ENCODE results near the gene NUP93.
A peak's percentile ranks its signal among the peaks of the same experiment; 100 is the strongest.

NUP93 gene

GRCh38 chr16:56886296-56886695 is 156.4 kb downstream of the NUP93 start:
- Mint-ChIP-seq H3K9me3 (no peaks in the 10 kb centered on the region), H3K36me3 (ENCODE audit: low read depth) (no peaks in the 10 kb centered on the region), H3K4me1 (peaks cover 1% of the 10 kb centered on the region), H3K4me3 (no peak overlapping the region), H3K27ac (no peak overlapping the region), H3K27me3 (no peaks in the 10 kb centered on the region)
- ATAC-seq (no peak), DNase-seq (no peak)

- ATAC-seq = no peak
- no peak overlapping the region for H3K27ac Mint-ChIP-seq
- DNase-seq = no peak
- H3K9me3 Mint-ChIP-seq = no peaks in the 10 kb centered on the region
- no peaks in the 10 kb centered on the region for H3K27me3 Mint-ChIP-seq
- H3K4me3 Mint-ChIP-seq = no peak overlapping the region
- H3K4me1 Mint-ChIP-seq = peaks cover 1% of the 10 kb centered on the region
- no peaks in the 10 kb centered on the region for H3K36me3 Mint-ChIP-seq (ENCODE audit: low read depth)
Measured at GRCh38 chr16:56886826-56887225, 156.9 kb downstream of the NUP93 start.

GRCh38 chr16:56888806-56889205 is 158.9 kb downstream of the NUP93 start:
- H3K27me3 Mint-ChIP-seq = no peaks in the 10 kb centered on the region
- DNase-seq = no peak
- H3K9me3 Mint-ChIP-seq = no peaks in the 10 kb centered on the region
- no peaks in the 10 kb centered on the region for H3K36me3 Mint-ChIP-seq (ENCODE audit: low read depth)
- no peak for ATAC-seq
- no peak overlapping the region for H3K4me3 Mint-ChIP-seq
- no peak overlapping the region for H3K27ac Mint-ChIP-seq
- H3K4me1 Mint-ChIP-seq = peaks cover 1% of the 10 kb centered on the region

- DNase-seq = no peak
- H3K36me3 Mint-ChIP-seq (ENCODE audit: low read depth) = no peaks in the 10 kb centered on the region
- H3K9me3 Mint-ChIP-seq = no peaks in the 10 kb centered on the region
- H3K4me3 Mint-ChIP-seq = no peak overlapping the region
- H3K4me1 Mint-ChIP-seq = peaks cover 1% of the 10 kb centered on the region
- H3K27me3 Mint-ChIP-seq = no peaks in the 10 kb centered on the region
- no peak overlapping the region for H3K27ac Mint-ChIP-seq
- no peak for ATAC-seq
Measured at GRCh38 chr16:56889206-56889605, 159.3 kb downstream of the NUP93 start.

GRCh38 chr16:56891685-56892084 is 161.8 kb downstream of the NUP93 start:
- Mint-ChIP-seq H3K36me3 (ENCODE audit: low read depth) (no peaks in the 10 kb centered on the region), H3K4me3 (no peak overlapping the region), H3K27me3 (no peaks in the 10 kb centered on the region), H3K27ac (no peak overlapping the region), H3K9me3 (no peaks in the 10 kb centered on the region), H3K4me1 (peaks cover 1% of the 10 kb centered on the region)
- DNase-seq (no peak), ATAC-seq (no peak)

- Mint-ChIP-seq H3K36me3 (ENCODE audit: low read depth) (no peaks in the 10 kb centered on the region), H3K27me3 (no peaks in the 10 kb centered on the region), H3K27ac (no peak overlapping the region), H3K9me3 (no peaks in the 10 kb centered on the region), H3K4me1 (peaks cover 3% of the 10 kb centered on the region), H3K4me3 (no peak overlapping the region)
- DNase-seq = no peak
- ATAC-seq = no peak
Measured at GRCh38 chr16:56892705-56893104, 162.8 kb downstream of the NUP93 start.

GRCh38 chr16:56894331-56894917 is 164.5 kb downstream of the NUP93 start:
- Mint-ChIP-seq H3K9me3 (no peaks in the 10 kb centered on the region), H3K36me3 (ENCODE audit: low read depth) (no peaks in the 10 kb centered on the region), H3K4me3 (no peak overlapping the region), H3K4me1 (peaks cover 16% of the 10 kb centered on the region), H3K27me3 (no peaks in the 10 kb centered on the region), H3K27ac (no peak overlapping the region)
- ATAC-seq (no peak), DNase-seq (no peak)

GRCh38 chr16:56895813-56896212 is 165.9 kb downstream of the NUP93 start:
- Mint-ChIP-seq H3K9me3 (no peaks in the 10 kb centered on the region), H3K27me3 (peaks cover 1% of the 10 kb centered on the region), H3K4me3 (no peak overlapping the region), H3K4me1 (peaks cover 26% of the 10 kb centered on the region), H3K36me3 (ENCODE audit: low read depth) (no peaks in the 10 kb centered on the region), H3K27ac (no peak overlapping the region)
- DNase-seq (no peak), ATAC-seq (no peak)

GRCh38 chr16:56896244-56896643 is 166.3 kb downstream of the NUP93 start:
- no peaks in the 10 kb centered on the region for H3K36me3 Mint-ChIP-seq (ENCODE audit: low read depth)
- H3K27ac Mint-ChIP-seq = no peak overlapping the region
- peaks cover 30% of the 10 kb centered on the region for H3K4me1 Mint-ChIP-seq
- ATAC-seq (no peak), DNase-seq (no peak)
- H3K27me3 Mint-ChIP-seq = peaks cover 5% of the 10 kb centered on the region
- no peaks in the 10 kb centered on the region for H3K9me3 Mint-ChIP-seq
- H3K4me3 Mint-ChIP-seq = no peak overlapping the region

GRCh38 chr16:56897026-56897799 is 167.3 kb downstream of the NUP93 start:
- DNase-seq = no peak
- H3K27me3 Mint-ChIP-seq = peaks cover 10% of the 10 kb centered on the region
- H3K36me3 Mint-ChIP-seq (ENCODE audit: low read depth) = no peaks in the 10 kb centered on the region
- H3K4me1 Mint-ChIP-seq = peaks cover 30% of the 10 kb centered on the region
- no peak for ATAC-seq
- H3K4me3 Mint-ChIP-seq = no peak overlapping the region
- H3K27ac Mint-ChIP-seq = peak overlapping the region; percentile 12
- no peaks in the 10 kb centered on the region for H3K9me3 Mint-ChIP-seq

- Mint-ChIP-seq H3K27me3 (peaks cover 10% of the 10 kb centered on the region), H3K4me3 (no peak overlapping the region), H3K4me1 (peaks cover 30% of the 10 kb centered on the region), H3K9me3 (no peaks in the 10 kb centered on the region), H3K27ac (peak overlapping the region; percentile 47), H3K36me3 (ENCODE audit: low read depth) (no peaks in the 10 kb centered on the region)
- DNase-seq (no peak), ATAC-seq (peak; percentile 80)
Measured at GRCh38 chr16:56898847-56899246, 168.9 kb downstream of the NUP93 start.
